Duodenal mucosa (tissue), 2 donors: ENCODE data around the gene KRT81.

ENCODE experiments used
- H3K27ac ChIP-seq: one replicate; pipeline ENCODE4 v1.7.0; 2013; ENCODE audit warnings: low read depth, low read length
- H3K27me3 ChIP-seq, 2 donors: one replicate each; pipeline ENCODE4 v1.7.0; 2013; ENCODE audit warnings: low read length in 2 of 2, control low read depth in 1 of 2; ENCODE audit not compliant: insufficient read depth in 2 of 2, control insufficient read depth in 1 of 2
- H3K36me3 ChIP-seq, 2 donors: one replicate each; pipeline ENCODE4 v1.7.0; 2013; ENCODE audit warnings: low read length in 2 of 2, control low read depth in 1 of 2; ENCODE audit not compliant: insufficient read depth in 2 of 2, control insufficient read depth in 1 of 2
- H3K4me1 ChIP-seq, 2 donors: one replicate each; pipeline ENCODE4 v1.7.0; 2013; ENCODE audit warnings: low read length in 2 of 2, control low read depth in 1 of 2; ENCODE audit not compliant: insufficient read depth in 2 of 2, control insufficient read depth in 1 of 2
- H3K4me3 ChIP-seq, 2 donors: one replicate each; pipeline ENCODE4 v1.7.0; 2013; ENCODE audit warnings: low read length in 2 of 2, low read depth in 1 of 2
- H3K9ac ChIP-seq, 2 donors: one replicate each; pipeline ENCODE4 v1.7.0; 2013; ENCODE audit warnings: low read length in 2 of 2, low read depth in 1 of 2
- H3K9me3 ChIP-seq, 2 donors: one replicate each; pipeline ENCODE4 v1.7.0; 2013; ENCODE audit warnings: low read length in 2 of 2, control low read depth in 1 of 2; ENCODE audit not compliant: control insufficient read depth in 1 of 2

The KRT81 gene

DNA sequence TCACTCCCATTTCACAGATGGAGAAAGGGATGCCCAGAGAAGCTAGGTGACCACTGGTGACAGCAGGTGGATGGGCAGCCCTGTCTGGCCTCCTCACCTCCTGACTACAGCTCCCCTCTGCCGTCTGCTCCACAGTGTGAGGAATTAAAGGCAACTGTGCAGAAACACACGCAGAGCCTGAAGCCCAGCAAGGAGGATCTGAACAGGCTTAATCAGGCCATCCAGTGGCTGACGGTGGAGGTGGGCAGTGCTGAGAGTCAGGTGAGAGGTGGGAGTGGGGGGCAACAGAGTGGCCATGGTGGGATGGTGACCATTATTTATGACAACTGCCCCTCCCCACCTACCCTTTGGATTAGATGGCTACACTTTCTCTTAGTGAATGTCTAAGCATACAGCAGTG, 15.6 kb downstream of the KRT81 start:
- Histone ChIP-seq H3K9me3 (no peaks in the 10 kb centered on the region), H3K27ac (no peak overlapping the region), H3K9ac (no peak overlapping the region), H3K27me3 (peaks cover 0 to 6% of the 10 kb centered on the region in 2 donors), H3K4me1 (peaks cover 11 to 20% of the 10 kb centered on the region in 2 donors), H3K4me3 (no peak overlapping the region), H3K36me3 (no peaks in the 10 kb centered on the region)

DNA sequence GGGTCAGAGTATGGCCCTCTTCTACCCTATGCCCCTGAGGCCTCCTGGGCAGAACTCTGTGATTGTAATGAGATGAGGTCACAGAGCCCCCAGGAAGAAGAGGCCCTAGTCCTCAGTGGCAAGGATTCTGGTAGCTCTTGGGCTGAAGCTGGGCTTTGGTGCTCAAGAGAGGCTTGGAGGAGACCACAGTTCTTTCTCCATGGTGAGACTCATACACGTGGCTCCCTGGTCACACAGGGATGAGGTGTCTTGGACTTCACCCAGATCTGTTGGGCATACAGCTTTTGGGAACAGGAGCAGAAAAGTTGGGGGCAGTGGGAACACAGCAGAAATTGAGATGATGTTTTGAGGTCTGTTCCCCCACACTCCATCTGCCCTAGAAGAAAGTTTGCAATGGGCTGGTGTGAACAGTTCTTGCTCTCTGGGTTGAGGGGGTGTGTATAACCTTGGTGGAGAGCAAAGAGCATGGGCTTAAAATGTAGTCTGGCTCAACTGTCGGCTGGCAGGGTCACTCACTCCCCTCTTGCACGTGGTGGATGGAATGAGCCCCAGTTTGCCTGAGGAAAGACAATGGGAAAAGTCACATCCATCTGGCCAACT, 16.7 kb downstream of the KRT81 start, which contains the start of gene KRT86:
TSS of gene KRT86 (plus strand) at position 125 of the 600 bp plus-strand sequence. CDS start 27,272 bp downstream, outside the sequence.
- no peaks in the 10 kb centered on the region for H3K9me3 ChIP-seq
- no peak within 1 kb of the TSS for H3K27ac ChIP-seq
- no peak within 1 kb of the TSS for H3K4me3 ChIP-seq
- H3K4me1 ChIP-seq, result peaks cover 11 to 15% of the 10 kb centered on the region in 2 donors
- H3K27me3 ChIP-seq, result peaks cover 0 to 6% of the 10 kb centered on the region in 2 donors
- H3K9ac ChIP-seq, result no peak within 1 kb of the TSS
- H3K36me3 ChIP-seq, result no peaks in the 10 kb centered on the region

DNA sequence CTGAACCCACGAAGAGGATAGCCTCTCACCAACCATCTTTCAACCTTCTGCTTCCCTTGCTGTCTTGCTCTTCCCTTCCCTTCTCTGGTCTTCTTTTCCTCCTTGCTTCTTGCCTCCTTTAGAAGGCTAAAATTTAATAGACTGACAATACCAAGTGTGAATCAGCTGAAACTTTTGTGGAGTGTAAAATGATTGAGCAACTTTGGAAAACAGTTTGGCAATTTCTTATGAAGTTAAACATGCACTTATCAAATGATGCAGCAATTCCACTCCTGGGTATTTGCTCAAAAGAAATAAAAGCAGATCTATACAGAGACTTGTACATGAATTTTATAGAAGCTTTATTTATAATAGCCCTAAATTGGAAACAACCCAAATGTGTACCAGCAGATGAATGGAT, 20.2 kb downstream of the KRT81 start:
- Histone ChIP-seq H3K27ac (no peak overlapping the region), H3K36me3 (no peaks in the 10 kb centered on the region), H3K27me3 (no peaks in the 10 kb centered on the region), H3K9ac (no peak overlapping the region), H3K9me3 (no peaks in the 10 kb centered on the region), H3K4me3 (no peak overlapping the region), H3K4me1 (no peaks in the 10 kb centered on the region)

DNA sequence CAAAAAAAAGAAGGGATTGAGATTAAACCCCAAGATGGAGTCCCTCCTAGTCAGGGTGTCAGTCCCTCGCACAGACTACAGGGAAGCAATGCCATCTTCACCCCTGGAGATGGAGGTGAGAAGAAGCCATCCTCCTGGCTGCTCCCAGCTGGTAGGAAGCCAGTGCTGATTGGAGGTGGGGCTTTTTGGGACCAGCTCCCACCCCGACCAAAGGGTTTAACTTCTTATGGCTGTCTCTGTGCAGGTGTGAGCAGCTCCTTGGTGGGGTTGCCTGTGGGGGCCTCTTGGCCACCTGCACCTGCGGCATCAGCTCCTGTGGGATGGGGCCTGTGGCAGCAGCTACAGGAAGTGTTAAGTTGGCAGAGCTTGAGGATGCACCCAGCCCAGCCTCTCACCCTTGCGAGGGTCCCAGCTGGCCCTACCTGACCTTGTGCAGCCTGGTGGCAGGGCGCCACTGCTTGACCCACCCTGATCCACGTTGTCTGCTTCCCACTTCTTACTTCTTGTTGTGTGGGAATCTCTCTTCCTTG, 20.7 kb downstream of the KRT81 start:
- Histone ChIP-seq H3K36me3 (no peaks in the 10 kb centered on the region), H3K9me3 (no peaks in the 10 kb centered on the region), H3K27ac (no peak overlapping the region), H3K27me3 (no peaks in the 10 kb centered on the region), H3K9ac (no peak overlapping the region), H3K4me3 (no peak overlapping the region), H3K4me1 (no peaks in the 10 kb centered on the region)

- Histone ChIP-seq H3K27ac (no peak overlapping the region), H3K27me3 (no peaks in the 10 kb centered on the region), H3K36me3 (no peaks in the 10 kb centered on the region)
These were observed 23.1 kb downstream of the KRT81 start for GRCh38 chr12:52268212-52268611.

DNA sequence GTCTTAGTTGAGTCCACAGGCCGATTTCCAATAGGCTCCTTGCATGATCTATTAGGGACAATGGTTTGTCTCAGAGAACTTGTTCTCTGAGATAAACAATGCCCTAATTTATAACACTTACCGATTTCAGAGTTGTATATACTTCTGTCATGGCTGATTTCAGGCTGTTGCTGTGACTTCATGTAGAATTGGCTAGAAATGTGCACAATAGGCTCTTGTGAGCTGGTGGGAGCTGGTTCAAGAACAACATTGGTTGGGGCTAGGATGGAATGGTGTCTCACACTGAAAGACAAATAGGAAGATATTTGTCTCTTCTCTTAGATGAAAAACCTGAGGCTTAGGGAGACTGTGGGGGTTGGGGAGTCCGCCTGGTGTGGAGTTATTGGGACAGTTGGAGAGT, 23.6 kb downstream of the KRT81 start:
- H3K9me3 ChIP-seq, result peaks cover 0 to under 1% of the 10 kb centered on the region in 2 donors
- H3K27me3 ChIP-seq, result no peaks in the 10 kb centered on the region
- H3K27ac ChIP-seq, result no peak overlapping the region

More at GRCh38 chr12:52268212-52268611, 23.1 kb downstream of the KRT81 start:
- Histone ChIP-seq H3K4me1 (peaks cover 0 to 3% of the 10 kb centered on the region in 2 donors), H3K9ac (no peak overlapping the region), H3K4me3 (no peak overlapping the region), H3K9me3 (no peaks in the 10 kb centered on the region)

DNA sequence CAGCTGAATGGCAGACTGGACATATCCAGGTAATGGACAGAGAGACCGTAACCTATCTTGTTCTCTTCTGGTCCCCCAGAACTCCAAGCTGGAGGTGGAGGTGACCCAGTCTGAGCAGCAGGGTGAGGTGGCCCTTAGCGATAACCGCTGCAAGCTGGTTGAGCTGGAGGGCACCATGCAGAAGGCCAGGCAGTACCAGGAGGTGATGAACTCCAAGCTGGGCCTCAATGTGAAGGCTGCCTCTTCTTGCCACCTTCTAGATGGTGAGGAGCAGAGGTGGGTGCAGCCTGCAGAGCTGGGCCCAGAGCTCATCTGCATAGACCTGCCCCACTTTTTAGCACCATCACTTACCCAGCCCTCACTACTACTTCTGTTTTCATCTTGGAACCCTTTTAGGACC, 24.1 kb downstream of the KRT81 start:
- Histone ChIP-seq H3K9me3 (peaks cover 4% of the 10 kb centered on the region in 2 donors), H3K27ac (no peak overlapping the region), H3K9ac (no peak overlapping the region), H3K4me1 (peaks cover 0 to 3% of the 10 kb centered on the region in 2 donors), H3K4me3 (no peak overlapping the region), H3K36me3 (no peaks in the 10 kb centered on the region), H3K27me3 (no peaks in the 10 kb centered on the region)

More for the DNA sequence above, 23.6 kb downstream of the KRT81 start:
- H3K4me3 ChIP-seq, result no peak overlapping the region
- H3K36me3 ChIP-seq, result no peaks in the 10 kb centered on the region
- peaks cover 0 to 3% of the 10 kb centered on the region in 2 donors for H3K4me1 ChIP-seq
- H3K9ac ChIP-seq, result no peak overlapping the region

DNA sequence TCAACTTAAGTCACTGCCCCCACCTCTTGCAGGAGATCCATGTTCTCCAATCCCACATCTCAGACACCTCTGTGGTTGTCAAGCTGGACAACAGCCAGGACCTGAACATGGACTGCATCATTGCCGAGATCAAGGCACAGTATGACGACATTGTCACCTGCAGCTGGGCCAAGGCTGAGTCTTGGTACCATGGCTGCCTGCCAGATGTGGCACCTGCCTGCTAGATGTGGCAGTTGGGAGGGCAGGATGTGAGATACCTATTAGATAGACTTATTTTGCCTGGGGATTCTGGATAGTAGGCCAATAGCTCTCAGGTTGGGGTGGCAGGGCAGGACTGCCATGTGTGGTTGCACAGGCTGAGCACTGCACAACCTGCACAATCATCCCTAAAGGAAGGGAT, 24.8 kb downstream of the KRT81 start:
- H3K4me3 ChIP-seq, result no peak overlapping the region
- H3K9me3 ChIP-seq, result peaks cover 10 to 12% of the 10 kb centered on the region in 2 donors
- peaks cover 0 to 3% of the 10 kb centered on the region in 2 donors for H3K4me1 ChIP-seq
- no peak overlapping the region for H3K27ac ChIP-seq
- no peak overlapping the region for H3K9ac ChIP-seq
- H3K36me3 ChIP-seq, result no peaks in the 10 kb centered on the region
- H3K27me3 ChIP-seq, result no peaks in the 10 kb centered on the region

- no peak overlapping the region for H3K27ac ChIP-seq
- H3K4me3 ChIP-seq, result no peak overlapping the region
- no peak overlapping the region for H3K9ac ChIP-seq
- H3K4me1 ChIP-seq, result peaks cover 0 to 3% of the 10 kb centered on the region in 2 donors
- H3K36me3 ChIP-seq, result no peaks in the 10 kb centered on the region
- H3K9me3 ChIP-seq, result peaks cover 13 to 18% of the 10 kb centered on the region in 2 donors
- H3K27me3 ChIP-seq, result peaks cover 0 to 2% of the 10 kb centered on the region in 2 donors
These were observed 26.9 kb downstream of the KRT81 start for GRCh38 chr12:52264435-52264825.

GRCh38 chr12:52263761-52264434, 27.4 kb downstream of the KRT81 start:
- peaks cover 13 to 18% of the 10 kb centered on the region in 2 donors for H3K9me3 ChIP-seq
- no peaks in the 10 kb centered on the region for H3K36me3 ChIP-seq
- no peak overlapping the region for H3K27ac ChIP-seq
- peaks cover 0 to 3% of the 10 kb centered on the region in 2 donors for H3K4me1 ChIP-seq
- peaks cover 4 to 7% of the 10 kb centered on the region in 2 donors for H3K27me3 ChIP-seq
- H3K4me3 ChIP-seq, result no peak overlapping the region
- no peak overlapping the region for H3K9ac ChIP-seq
